Renal pelvis (tissue), 4 donors: ENCODE data around the gene SPTBN5. TPM values are rescaled to one million over a fixed set of nuclear protein-coding genes. Genes with fewer than 3 reads are reported as not detected.

Source experiments
- DNase-seq: peaks from one replicate; pipeline ENCODE4 v3.0.0-alpha.2; 2013
- polyA plus RNA-seq, 3 donors: library from polyadenylated mRNA; unstranded; fragments of 120-200 nt; gene quantifications; one replicate each; pipeline ENCODE4 v1.2.1, GENCODE V29; 2013; ENCODE audit not compliant: insufficient read length in 3 of 3

Gene SPTBN5
- polyA plus RNA-seq, 3 donors: 2.7 to 3.0 (median 2.9) TPM

DNA sequence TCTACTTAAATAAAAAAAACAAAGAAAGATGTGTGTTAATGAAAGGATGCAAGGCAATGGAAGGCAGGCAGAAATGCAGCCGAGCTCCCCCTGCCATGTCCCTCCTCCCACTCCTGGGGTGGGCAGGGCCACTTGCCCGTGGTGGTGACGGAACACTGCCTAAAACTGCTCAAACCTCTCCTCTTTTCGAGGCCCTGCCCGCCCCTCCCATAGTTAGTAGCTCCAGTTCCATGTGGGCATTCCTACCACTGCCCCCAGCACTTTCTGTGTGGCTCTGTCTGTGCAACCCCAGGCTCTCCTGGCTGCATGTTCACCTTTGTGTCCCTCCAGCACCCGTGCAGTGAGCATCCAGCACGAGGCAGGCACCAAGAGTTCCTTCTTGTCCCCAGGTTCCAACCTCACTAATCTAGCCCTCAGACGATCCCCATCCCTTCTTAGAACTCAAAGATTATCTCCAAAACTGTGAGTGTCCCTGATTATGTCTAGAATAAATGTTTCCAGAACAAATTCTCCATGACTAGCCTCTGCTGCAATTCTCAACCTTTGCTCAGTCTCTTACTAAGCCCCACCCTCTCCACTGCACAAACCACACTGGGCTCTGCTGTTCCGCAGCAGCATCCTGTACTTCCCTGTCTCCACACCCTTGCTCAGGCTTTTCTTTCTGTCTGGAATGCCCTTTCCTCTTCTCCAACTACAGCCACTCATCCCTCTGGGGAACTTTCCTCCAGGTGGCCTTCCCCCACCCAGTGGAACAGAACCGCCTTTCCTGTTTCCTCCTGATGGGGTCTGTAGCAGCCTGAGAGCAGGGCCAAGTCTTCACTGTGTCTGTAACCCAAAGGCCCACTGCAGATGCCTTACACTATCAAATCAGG is 32.6 kb upstream of the SPTBN5 start:
- DNase-seq: no peak

DNA sequence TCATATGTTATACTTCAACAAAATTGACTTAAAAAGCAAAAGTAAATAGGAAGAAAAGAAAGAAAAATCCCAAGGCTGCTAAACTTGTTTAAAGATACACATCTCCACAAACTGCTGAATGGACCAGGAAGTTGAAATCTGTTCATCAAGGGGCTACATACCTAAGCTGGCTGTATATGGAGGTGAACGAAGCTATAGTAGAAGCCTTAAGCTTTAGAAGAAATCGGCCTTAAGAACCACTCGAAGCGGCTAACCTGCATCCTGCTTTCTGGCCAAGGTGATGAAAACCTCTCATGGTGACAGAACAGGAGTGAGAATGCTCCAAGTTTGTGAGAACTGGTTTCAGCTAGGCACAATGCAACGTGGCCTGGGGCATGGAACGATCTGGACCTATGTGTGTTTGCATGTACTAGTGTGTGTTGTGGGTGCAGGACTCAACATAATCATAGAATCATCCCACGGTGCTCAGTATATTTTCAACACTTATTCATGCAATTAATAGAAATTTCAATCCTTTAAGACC is 31.3 kb upstream of the SPTBN5 start:
- no peak for DNase-seq

DNA sequence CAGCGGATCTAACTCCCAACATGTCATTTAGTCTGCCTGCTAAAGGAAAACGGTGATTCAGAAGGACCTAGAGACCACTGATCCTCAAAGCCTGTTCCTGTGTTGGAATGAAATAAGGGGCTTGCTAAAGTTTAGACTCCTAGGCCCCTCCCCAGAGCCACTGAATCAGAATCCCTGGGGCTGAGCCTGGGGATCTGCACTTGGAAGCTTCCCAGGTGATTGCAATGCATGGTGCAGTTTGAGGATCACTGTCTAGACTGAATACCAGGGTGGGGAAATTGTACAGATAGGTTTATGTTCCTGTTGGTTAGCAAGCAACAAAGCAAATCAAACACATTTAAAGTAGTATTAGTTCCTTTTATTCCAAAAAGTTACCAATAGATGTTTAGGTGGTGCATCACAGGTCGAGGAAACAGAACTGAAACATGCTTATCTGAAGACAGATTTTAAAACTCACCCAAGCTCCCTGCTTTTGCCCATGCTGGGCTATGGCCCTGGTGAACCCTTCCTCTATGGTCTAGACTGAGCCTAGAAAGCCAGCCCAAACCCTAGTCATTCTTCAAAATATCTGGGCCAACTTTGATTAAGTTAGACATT is 29.6 kb upstream of the SPTBN5 start:
- DNase-seq: no peak

DNA sequence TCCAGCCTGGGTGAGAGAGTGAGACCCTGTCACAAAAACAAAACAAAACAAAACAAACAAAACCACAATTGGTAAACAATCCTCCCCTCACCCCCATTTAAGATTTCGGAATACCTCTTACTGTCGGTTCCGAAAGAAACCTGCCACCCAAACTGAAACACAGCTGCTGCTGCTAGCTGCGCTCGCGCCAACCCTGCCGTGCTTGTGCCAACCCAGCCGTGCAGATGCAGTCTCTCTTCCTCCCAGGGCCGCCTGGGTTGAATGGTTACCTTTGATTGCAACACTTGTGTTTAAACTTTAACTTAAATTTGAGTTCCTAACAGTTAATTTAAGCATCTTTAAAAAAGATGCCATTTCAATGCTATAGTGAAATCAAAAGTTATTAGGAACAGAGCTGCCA is 28.5 kb upstream of the SPTBN5 start:
- no peak for DNase-seq

DNA sequence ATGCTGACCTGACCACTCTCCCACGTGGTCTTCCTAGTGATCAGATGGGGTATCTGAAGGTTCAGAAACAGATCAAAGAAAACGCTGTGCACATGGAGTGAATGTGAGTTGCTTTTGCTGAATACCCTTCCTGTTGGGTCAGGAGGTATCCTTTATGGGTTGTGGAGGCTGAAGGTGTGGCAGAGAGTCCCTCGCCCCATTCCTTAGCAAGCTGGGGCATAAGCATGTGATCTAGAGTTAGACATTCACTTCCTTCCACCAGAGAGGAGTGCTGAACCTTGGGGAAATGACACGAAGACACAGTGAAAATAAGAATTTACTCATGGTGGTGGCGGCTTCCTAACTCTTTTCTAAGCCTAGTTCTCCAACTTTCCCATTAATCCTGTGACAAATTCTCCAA is 27.8 kb upstream of the SPTBN5 start:
- no peak for DNase-seq

DNA sequence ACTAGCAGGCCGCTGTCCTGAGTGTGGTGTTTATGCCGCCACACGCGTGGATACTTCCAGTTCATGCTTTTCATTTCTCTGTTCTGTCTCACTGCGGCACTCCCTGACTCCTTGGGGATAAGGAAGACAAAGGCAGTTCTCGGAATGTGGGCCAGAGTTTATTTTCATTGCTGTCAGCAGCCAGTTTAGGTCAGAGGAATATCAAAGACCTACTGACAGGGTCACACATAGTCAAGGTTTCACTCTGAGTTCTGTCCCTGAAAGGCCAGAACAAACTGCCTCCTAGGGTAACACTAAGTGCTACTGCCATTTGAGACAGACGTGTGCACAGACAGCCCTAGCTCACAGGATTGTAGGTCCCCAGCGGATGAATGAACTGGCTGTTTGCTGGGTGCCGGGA is 27.3 kb upstream of the SPTBN5 start:
- DNase-seq: no peak

DNA sequence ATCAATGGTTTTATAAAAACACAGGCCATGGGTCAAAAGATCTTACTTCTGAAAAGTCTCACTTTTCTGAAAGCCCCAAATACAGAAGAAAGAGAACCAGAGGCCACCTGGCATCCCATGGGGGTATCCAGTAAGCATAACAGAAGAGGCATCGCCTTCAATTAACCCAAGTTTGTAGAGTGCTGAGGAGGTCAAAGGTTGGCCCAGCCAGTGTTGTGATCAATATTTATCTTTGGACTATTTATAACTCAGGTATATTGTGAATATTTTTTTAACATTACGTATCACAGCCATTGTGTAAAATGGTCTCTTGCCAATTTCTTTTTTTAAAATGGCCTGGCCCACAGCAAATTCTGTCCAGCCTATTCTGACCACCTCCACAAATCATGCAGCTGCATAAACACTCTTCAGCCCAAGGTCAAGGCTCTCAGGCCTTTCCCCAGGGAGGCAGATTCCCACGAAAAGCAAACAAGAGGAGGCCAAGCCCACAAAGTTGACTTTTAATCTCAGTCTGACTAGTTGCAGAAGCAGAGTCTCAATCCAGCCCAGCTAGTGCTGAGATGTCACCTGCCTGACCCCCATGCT is 26.2 kb upstream of the SPTBN5 start:
- no peak for DNase-seq

DNA sequence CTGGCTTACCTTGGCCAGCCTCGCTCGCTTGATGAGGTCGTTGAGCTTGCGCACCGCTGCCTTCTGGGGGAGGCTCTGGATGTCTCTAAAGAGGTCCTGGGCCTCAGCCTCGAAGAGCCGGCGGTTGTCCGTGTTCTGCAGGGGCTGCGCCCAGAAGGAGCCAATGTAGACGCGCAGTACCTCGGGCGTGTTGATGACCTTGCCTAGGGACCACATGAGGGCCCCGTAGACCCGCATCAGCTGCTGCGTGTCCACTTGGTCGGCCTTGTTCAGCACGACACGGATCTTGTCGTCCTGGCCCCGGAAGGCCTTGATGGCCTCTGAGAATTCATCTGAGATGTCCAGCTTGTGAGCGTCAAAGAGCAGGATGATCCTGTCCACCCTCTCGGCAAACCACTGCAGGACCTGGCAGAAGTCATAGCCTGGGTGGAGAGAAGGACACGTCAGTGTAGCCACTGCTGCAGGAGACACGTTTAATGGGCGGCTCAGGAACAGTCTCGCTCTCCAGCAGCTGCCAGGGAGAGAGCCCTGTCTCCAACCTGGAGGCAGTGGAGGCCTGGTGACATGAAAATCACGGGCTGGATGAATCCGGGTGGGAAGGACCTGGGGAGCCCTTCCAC is 25.5 kb upstream of the SPTBN5 start:
- DNase-seq: no peak

DNA sequence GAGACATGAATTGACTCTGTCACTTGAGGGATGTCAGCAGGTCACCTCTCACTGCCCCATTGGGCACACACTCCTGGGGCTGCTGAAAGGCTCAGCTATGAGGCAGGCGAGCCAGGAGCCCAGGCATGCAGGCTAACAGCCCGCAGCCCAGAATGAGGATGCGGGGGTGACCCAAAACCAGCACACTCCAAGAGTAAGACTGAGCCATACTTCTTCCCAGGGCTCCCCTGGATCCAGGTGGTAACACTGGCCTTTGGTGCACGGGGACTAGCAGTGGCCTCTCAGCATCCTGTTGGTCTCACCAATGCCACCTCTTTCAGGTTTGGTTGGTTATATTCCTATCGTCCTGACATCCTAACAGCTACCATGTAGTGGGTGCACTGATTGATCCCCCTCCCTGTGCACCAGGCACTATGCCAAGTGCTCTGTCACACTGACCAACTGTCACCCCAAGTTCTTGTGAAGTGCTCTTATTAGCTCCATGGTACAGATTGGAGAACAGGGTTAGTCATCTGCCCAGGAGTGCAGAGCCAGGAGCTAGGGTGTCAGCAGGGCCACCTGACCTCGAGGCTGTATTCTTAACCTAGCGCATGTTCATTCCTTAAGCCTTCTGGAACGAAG is 24.8 kb upstream of the SPTBN5 start:
- DNase-seq: no peak

DNA sequence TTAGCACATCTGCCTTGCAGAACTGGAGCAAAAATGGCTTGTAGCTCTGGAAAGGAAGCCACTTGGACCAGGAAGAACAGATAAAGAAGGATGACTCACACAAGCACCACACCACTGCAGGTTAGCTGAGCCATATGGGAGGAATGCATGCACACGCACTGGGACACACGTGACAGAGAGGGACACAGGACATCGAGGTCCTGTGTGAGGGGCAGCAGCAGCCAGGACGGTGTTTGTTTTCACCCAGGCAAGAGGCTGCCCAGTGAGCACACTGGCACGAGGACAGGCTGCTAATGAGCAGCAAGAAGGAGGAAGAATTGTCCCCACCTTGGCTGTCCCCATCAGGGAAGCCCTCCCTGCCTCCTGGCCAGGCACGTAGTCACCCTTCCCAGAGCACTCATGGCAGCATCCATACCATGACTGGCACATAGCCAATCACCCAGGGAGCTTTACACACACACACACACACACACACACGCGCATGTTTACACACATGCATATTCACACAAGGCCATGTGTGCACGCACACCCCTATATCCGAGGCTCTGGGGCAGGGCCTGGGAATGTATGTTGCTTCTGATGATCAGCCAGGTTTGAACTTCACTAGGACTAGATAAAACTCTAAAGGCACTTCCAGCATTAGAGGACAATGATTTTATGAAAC is 24.0 kb upstream of the SPTBN5 start:
- no peak for DNase-seq

DNA sequence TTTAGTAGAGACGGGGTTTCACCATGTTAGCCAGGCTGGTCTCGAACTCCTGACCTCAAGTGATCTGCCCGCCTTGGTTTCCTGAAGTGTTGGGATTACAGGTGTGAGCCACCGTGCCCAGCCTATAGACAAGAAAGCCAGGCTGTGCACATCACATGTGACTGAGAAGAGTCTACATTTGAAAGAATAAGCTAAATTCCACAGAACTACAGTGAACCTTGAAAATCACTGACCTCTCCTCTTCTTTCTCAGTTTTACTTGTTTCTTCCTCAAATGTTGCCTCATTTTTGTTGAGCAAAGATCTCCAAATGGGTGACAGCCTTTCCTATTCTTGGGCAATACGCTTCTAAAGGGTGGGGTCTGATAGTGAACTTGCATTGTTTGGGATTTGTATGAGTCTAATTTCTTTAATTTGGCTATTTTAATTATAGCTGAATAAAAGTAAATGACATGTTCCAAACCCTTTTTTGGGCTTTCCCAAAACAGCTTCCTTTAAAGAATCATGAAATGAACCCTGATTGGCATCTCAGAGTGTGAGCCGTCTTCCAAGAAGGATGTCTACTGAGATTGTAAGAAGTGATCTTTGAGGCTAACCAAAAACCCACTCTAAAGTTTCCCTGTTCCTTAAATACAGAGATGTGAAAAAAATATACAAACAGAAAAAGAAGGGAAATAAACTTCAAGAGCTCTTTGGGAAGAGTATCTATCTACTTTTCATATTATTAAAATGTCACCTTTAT is 21.6 kb upstream of the SPTBN5 start:
- DNase-seq: no peak

DNA sequence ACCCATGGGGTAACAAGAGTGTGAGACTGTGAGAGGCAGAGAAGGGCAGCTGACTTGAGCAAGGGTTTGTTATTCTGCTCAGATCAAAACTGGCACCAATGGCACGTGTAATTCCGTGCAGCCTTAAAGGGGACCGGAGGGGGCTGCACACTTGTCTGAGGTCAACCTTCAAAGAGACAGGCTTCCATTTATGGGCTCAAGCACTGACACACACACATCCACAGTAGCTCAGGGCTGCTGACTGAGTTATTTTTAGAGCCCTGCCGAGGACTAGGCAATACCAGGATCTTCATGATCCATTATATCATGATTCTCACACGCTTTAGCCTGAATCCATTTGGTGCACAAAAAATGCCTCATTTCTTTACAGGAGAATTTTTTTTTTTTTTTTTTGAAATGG is 20.6 kb upstream of the SPTBN5 start:
- DNase-seq: no peak

DNA sequence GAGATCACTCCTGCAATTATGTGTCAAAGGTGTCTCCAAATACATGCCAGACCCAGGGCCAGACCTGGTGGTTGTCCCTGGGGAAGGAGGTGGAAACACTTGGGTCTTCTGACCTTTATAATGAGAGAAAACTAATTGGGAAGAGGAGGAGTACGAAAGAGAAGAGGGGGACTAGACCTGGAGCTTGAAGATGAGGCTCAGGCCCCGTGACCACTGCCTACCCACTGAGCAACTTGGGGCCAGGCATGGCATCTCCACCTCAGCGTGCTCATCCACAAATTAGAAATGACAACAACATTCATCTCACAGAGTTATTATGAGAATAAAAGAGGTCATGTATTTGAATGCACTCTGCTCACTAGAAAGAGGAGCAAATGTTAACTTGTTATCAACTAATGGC is 19.4 kb upstream of the SPTBN5 start:
- no peak for DNase-seq

DNA sequence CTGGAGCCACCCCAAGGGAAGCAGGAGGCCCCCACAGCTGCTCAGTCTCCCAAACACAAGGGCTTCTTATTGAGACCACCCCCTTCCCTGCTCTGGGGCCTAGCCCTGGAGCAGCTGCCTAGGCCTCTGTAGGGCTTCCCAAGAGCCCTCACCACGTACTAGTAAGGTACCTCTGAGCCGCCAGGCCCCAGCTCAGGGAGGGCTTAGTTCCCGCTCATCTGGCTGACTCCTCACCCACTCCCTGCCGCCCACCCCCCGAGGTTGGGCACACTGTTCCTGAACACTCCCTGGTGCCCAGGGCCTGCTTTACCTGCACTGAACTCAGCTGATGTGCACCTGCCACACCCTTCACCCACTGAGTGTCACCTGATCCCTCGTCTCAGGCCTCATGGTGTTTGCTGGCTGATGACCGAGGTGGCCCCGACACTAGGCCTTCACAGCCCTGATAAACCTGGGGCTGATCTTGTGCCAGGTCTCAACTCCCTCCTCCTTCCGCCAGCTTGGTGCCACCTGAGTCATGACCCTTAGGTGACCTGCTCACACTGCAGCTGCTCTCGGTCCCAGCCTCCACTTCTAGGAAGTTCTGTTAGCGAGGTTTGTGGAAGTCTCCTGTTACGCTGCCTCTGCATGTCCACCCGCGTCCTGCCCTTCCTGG is 18.0 kb upstream of the SPTBN5 start:
- no peak for DNase-seq

DNA sequence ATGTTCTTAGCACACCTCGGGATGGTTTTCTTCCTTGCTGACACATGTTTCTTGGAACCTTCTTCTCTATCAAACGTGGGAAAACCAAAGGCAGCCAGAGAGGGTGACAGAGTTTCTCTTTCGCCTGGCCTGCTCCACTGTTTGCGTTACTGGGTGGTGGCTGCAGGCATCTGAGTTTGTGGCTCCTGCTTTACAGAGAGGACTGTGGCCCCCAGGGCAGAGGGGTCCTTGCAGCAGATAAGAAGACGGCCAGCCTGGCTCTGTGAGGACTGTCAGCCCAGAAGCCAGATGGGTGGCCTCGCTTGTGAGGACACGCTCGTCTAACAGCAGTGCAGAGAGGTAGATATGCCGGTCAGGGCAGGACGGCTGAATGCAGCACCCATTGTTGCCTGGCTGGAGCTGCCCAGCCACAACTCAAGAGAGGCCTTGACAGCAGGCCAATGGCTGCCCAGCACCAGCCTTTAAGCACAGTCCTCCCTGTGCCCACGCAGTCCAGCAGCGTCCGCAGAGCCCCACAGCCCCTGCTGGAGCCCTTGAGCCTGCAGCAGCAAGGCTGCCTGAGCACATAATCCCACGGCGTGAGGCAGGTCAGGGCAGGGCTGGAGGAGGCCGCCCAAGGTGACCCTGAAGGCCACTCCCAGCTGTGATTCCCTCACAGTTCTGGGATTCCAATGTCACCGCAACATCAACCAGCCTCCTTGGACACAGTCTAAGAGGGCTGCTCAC is 15.0 kb upstream of the SPTBN5 start:
- no peak for DNase-seq

DNA sequence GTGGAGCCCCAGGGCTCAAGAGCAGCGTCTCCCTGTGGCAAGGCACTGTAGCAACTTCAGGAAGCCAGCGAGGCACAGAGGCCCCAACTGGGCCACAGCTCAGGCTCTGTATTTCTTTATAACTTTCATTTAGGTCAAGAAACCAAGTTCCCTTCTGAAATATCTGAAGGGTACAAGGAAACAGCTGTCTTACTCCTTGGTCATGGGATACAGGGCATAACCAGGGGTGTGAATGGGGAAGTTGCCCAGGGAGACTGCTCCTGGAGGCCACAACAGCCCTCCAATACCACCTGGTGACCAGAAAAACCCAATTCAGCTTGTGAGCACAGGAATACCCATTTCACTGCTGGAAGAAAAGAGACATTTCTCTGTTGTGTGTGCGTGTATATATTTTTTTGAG is 13.3 kb upstream of the SPTBN5 start:
- DNase-seq: no peak

DNA sequence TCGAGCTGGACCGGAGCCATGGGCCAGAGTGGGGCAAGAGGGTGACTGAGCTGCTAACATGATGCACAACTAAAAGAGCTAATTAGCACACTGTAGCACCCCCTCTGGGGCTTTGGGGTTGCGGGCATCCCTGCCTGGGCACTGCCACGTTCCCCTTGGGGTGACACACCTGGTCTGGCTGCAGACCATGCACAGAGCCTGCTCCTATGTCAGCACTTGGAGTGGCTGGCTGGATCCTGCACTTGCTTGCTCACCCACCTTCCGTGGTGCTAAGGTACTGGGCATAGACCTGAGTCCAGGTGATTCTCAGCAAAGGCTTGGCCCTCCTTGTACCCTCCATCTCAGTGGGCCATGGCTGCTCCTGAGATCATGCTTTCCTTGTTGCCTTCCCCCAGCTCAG is 12.8 kb upstream of the SPTBN5 start:
- no peak for DNase-seq

DNA sequence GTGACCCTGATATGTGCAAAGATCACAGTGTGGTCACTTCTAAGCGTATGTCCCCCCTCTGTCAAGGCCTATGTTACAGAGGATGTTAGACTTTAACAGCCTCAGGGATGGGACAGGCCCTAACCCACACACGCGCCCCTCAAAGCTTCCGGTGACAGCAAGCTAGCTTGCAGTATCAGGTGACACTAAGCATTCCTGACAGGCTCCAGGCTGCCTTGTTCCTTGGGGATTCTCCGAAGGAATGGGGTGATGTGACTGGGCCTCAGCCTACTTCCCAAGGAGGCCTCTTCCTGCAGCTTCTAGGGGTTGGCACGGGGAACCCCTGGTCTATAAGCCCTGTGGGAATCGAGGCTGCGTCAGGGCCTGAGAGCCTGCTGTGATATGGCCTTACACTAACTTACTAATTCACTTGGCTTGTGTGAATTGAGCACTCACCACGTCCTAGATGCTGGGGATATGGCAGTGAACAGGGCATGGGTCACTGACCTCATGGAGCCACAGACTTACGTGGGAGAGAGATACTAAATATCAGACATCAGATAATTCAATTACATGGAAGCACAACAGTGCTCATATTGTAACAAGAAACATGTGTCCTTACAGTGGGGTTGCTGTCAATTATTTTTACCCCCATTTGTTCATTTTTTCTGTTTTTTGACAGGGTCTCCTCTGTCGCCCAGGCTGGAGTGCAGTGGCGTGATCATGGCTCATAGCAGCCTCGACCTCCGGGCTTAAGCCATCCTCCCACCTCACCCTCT is 11.4 kb upstream of the SPTBN5 start:
- no peak for DNase-seq

DNA sequence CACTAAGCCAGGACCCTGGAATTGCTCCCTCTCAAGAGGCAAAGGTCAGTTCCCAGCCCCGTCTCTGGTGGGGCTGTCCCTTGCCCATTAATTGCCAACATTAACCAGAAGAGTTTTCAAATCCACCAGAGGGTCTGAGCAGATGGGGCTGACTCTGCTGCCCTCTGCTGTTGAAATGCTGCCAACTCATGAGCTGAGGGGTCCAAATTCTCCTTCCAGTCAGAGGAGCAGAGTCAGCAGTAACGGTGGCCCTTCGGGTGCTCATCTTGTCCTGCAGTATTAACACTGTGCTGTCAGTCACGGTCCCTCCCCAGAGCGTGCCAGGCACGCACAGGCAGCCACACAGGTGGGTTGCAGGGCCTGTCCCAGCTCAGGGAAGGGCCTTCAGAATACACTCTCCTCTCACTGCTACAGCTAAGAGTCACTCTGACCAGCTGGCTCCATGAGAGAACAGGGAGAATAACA is 10.7 kb upstream of the SPTBN5 start:
- peak; percentile 75 for DNase-seq
